ENCODE data around the gene PTPRF.

- no peak for TF ChIP-seq POLR2A (IDR thresholded peaks at IDR 0.05; ENCODE audit: low read length)
- TF ChIP-seq GATA1 (IDR thresholded peaks at IDR 0.05; ENCODE audit: low read depth, low read length) = no peak
Observed at GRCh38 chr1:43583058-43583457, 52.4 kb downstream of the PTPRF start.
